Kidney (tissue), 14 donors: ENCODE results near the gene CNTF. TPM values are rescaled to one million over a fixed set of nuclear protein-coding genes. Genes with fewer than 3 reads are reported as not detected.

Experiments used
- DNase-seq, 5 donors: peaks; one replicate each; pipeline ENCODE4 v3.0.0-alpha.2; 2013 to 2020
- FAIRE-seq: peaks from 2 replicates; lab custom pipeline; 2012; peaks lifted over from hg19 to GRCh38; lab: Jason Lieb, UNC
- H3K27ac ChIP-seq, 2 donors: one replicate each; pipeline ENCODE4 v1.7.0; 2013; ENCODE audit warnings: low read depth in 2 of 2, low read length in 2 of 2, inconsistent platforms in 1 of 2
- H3K27me3 ChIP-seq: one replicate; pipeline ENCODE4 v1.7.1; 2013; ENCODE audit warnings: low read length, inconsistent platforms; ENCODE audit not compliant: control insufficient read depth, insufficient read depth
- H3K36me3 ChIP-seq, 3 donors: one replicate each; pipeline versions ENCODE4 v1.7.0 to v1.7.1; 2013; ENCODE audit warnings: low read length in 3 of 3, control low read depth in 1 of 3, inconsistent platforms in 1 of 3; ENCODE audit not compliant: insufficient read depth in 3 of 3, control insufficient read depth in 2 of 3
- H3K4me1 ChIP-seq, 3 donors: one replicate each; pipeline versions ENCODE4 v1.7.0 to v1.7.1; 2013; ENCODE audit warnings: low read length in 3 of 3, inconsistent platforms in 1 of 3, low read depth in 1 of 3; ENCODE audit not compliant: control insufficient read depth in 2 of 3, insufficient read depth in 2 of 3
- H3K4me3 ChIP-seq, 3 donors: one replicate each; pipeline versions ENCODE4 v1.7.0 to v1.8.1; 2013; ENCODE audit warnings: low read length in 3 of 3, control low read depth in 1 of 3, inconsistent platforms in 1 of 3
- H3K9ac ChIP-seq, 3 donors: one replicate each; pipeline versions ENCODE4 v1.7.0 to v1.7.1; 2013; ENCODE audit warnings: low read length in 3 of 3, control low read depth in 1 of 3, inconsistent platforms in 1 of 3
- H3K9me3 ChIP-seq, 3 donors: one replicate each; pipeline versions ENCODE4 v1.7.0 to v1.7.1; 2013; ENCODE audit warnings: low read length in 3 of 3, control low read depth in 1 of 3, inconsistent platforms in 1 of 3; ENCODE audit not compliant: control insufficient read depth in 2 of 3, insufficient read depth in 1 of 3
- CTCF ChIP-seq: IDR thresholded peaks from 3 replicates; pipeline ENCODE4 v1.5.1; 2012; ENCODE audit warnings: mild to moderate bottlenecking, moderate library complexity, borderline replicate concordance; ENCODE audit not compliant: insufficient read depth; ENCODE audit errors: extremely low read depth
- intact Hi-C: fragments of 100-400 bp; cut with DNase I; formaldehyde crosslinking; loops from one replicate; pipeline ENCODE4 v1.11.1; 2022
- polyA plus RNA-seq: library from polyadenylated mRNA; stranded (reverse); fragments of 350-450 nt; fragmentation: Illumina TruSeq; extraction: RNeasy Lipid Tissue Mini Kit (QIAGEN cat#74804); gene quantifications from one replicate; pipeline ENCODE4 v1.2.3, GENCODE V29; 2014; ENCODE audit warnings: low read depth, low replicate concordance; ENCODE audit not compliant: insufficient read depth
- total RNA-seq: library from RNA; stranded (reverse); fragmentation: NEBNext Ultra II Directional; extraction: Animal tissue kit (Norgen Biotek cat#: 25700); gene quantifications from one replicate; pipeline ENCODE4 v1.2.1, GENCODE V29; 2021
- donor health status: control.
- donor health status: control.
- donor health status: control.
- donor health status: control.
- donor health status: control.
- donor health status: DM: yes; HTN: yes; CAD: no.
- donor health status: Normal renal cell carcinoma (clear cell type).

CNTF gene
- total and polyA plus RNA-seq, 2 donors from 2014 or later, result 0.41 to 1.2 TPM

- Histone ChIP-seq H3K4me1 (peaks cover 0 to 3% (median 0%) of the 10 kb centered on the region in 3 donors), H3K9ac (no peak overlapping the region), H3K36me3 (no peaks in the 10 kb centered on the region), H3K9me3 (no peaks in the 10 kb centered on the region), H3K27ac (no peak overlapping the region), H3K4me3 (no peak overlapping the region), H3K27me3 (no peaks in the 10 kb centered on the region)
- intact Hi-C loops, result no loop called here
- FAIRE-seq (no peak), DNase-seq (no peak)
- TF ChIP-seq CTCF, result no peak
Measured at GRCh38 chr11:58654908-58655296, 32.4 kb downstream of the CNTF start.

- Histone ChIP-seq H3K27me3 (no peaks in the 10 kb centered on the region), H3K36me3 (no peaks in the 10 kb centered on the region), H3K9me3 (no peaks in the 10 kb centered on the region), H3K4me1 (peaks cover 0 to 3% (median 0%) of the 10 kb centered on the region in 3 donors), H3K27ac (no peak overlapping the region), H3K9ac (no peak overlapping the region), H3K4me3 (no peak overlapping the region)
- FAIRE-seq (no peak), DNase-seq (no peak)
- intact Hi-C loops, result no loop called here
- TF ChIP-seq CTCF, result no peak
Measured at GRCh38 chr11:58656348-58656747, 33.9 kb downstream of the CNTF start.

- intact Hi-C loops, result no loop called here
- H3K9ac ChIP-seq, result no peak overlapping the region
- H3K9me3 ChIP-seq, result no peaks in the 10 kb centered on the region
- H3K27ac ChIP-seq, result no peak overlapping the region
- no peaks in the 10 kb centered on the region for H3K27me3 ChIP-seq
- no peaks in the 10 kb centered on the region for H3K36me3 ChIP-seq
- DNase-seq (no peak), FAIRE-seq (no peak)
- H3K4me3 ChIP-seq, result no peak overlapping the region
- H3K4me1 ChIP-seq, result peaks cover 0 to 3% (median 0%) of the 10 kb centered on the region in 3 donors
- TF ChIP-seq CTCF, result no peak
Measured at GRCh38 chr11:58658623-58659022, 36.2 kb downstream of the CNTF start.

GRCh38 chr11:58659404-58659803 is 36.9 kb downstream of the CNTF start:
- H3K27me3 ChIP-seq, result no peaks in the 10 kb centered on the region
- FAIRE-seq (no peak), DNase-seq (no peak)
- no peak for TF ChIP-seq CTCF
- H3K4me3 ChIP-seq, result no peak overlapping the region
- intact Hi-C loops, result no loop called here
- no peaks in the 10 kb centered on the region for H3K9me3 ChIP-seq
- H3K36me3 ChIP-seq, result no peaks in the 10 kb centered on the region
- H3K9ac ChIP-seq, result no peak overlapping the region
- no peaks in the 10 kb centered on the region for H3K4me1 ChIP-seq
- H3K27ac ChIP-seq, result no peak overlapping the region
